ENCODE results near the gene SLC44A1.

- TF ChIP-seq POLR2AphosphoS5 (IDR thresholded peaks at IDR 0.05), result no peak
- TF ChIP-seq CTCF (IDR thresholded peaks at IDR 0.05), result no peak
- TF ChIP-seq POLR2A (IDR thresholded peaks at IDR 0.05; ENCODE audit: low read depth), result no peak
These were observed 83.8 kb downstream of the SLC44A1 start for GRCh38 chr9:105328296-105328695.

Measured in esophagus muscularis mucosa (tissue), 3 donors.